GM19239 (cell line): ENCODE results near the gene SLC46A1.

Source experiments
- DNase-seq: peaks from one replicate; pipeline ENCODE4 v3.0.0; 2011; ENCODE audit warnings: low spot score; ENCODE audit not compliant: insufficient read length
- FAIRE-seq: peaks from 2 replicates; lab custom pipeline; 2011; peaks lifted over from hg19 to GRCh38; lab: Jason Lieb, UNC

Gene SLC46A1

DNA sequence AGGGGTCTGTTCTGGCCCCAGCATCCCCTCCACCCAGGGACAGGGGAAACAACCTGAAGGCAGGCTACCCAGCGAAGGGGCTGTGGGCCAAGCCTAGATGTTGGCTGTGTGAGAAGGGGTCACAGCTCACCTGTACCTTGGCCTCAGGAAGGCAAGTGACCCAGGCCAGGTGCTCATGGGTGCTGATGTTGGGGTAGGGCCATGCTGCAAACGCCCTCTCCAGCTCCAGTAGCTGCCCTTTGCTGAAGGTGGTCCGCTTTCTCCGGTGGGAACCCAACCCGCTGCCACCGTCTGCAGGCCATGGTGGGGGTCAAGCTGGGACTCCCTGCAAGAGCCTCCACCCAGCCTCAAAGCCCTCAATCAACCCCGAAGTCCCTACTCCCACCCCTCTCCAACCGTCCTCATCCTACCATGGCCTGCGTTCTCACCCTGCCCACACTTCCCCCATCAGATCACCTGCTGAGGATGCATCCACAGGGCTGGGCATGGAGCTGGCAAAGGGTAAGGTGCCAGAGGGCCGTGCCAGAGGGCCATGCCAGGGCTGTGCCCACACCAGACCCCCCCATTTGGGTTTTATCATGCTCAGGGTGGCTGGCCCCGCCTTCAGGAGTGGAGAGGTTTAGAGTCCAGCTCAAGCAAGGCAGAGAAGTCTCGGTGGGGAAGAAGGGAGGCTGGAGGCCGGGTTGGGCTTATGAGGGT, 41.2 kb downstream of the SLC46A1 start, which contains the start of gene SEBOX:
Gene SEBOX (minus strand): TSS at position 535 of the 699 bp plus-strand sequence. CDS start 48 bp downstream, at position 487.
- no peak for DNase-seq
- FAIRE-seq = no peak

DNA sequence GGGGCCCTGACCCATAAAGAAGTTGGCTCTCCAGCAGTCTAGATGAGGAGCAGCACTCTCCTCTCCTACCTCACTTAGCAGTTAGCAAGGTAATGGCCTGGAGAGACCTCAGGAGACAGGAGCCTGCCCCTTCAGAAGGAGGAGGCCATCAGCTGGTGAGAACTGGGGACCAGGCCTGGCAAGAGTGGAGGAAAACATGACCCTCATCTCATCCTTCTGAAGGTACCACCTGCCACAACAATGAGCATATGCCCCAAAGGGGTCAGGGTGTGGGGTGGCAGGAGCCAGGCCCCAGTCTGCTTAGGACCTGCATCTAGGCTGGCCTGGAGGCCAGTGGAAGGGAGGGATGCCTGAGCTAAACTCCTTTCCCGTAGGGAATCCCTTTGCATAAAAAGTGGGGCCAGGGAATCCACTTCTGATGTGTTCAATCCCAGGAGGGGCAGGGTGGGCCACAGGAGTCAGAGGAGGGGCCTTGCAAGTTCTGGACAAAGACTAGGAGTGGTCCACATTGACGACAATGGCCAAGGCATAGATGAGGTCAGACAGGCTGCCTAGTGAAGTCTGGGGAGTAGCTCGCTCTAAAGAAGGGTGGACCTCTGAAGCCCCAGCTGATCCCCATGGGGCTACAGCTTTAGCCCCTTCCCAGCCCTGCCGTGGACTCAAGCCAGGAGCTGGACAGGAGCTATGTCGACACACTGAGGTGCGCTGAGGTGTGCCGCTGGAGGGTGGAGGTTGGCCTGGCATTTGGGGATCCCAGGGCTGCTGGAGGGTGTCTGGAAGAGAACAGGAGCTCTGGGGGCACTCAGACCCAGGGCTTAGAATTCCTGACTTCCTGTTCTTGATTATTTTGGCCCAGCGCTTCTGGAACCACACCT, 42.0 kb downstream of the SLC46A1 start:
- DNase-seq (no peak), FAIRE-seq (no peak)

DNA sequence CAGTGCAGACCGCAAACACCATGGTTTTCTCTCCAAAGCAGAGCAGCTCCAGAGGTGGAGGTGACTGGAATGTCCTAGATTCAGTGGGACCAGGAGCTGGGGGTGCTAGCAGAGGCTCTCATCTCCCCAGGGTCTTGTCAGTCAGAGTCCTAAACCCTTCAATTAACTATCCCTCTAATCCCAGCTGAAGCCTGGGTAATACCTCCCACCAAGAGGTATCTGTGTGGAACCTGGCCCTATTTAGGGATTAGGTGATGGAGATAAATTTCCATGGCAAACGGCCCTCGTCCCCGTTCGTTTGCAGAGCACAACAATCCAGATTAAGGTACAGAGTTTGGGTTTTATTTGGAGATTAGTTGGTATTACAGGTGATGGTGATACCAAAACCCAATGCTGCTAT, 42.8 kb downstream of the SLC46A1 start:
- DNase-seq = no peak
- FAIRE-seq = no peak

DNA sequence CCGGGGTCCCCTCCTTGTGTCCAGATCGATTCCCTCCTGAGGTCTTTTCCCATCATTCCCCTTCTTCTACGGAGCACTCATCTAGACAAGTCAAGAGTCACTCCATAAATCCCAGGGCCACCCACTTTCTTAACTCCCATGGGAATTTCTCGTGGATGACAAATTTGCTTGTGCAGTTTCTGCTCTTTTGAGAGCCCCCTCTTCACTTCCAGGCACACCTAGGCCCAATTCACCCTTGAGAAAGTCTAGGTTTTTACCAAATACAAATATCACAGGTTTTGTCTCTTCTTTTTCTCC, 48.2 kb downstream of the SLC46A1 start:
- DNase-seq (no peak), FAIRE-seq (no peak)

DNA sequence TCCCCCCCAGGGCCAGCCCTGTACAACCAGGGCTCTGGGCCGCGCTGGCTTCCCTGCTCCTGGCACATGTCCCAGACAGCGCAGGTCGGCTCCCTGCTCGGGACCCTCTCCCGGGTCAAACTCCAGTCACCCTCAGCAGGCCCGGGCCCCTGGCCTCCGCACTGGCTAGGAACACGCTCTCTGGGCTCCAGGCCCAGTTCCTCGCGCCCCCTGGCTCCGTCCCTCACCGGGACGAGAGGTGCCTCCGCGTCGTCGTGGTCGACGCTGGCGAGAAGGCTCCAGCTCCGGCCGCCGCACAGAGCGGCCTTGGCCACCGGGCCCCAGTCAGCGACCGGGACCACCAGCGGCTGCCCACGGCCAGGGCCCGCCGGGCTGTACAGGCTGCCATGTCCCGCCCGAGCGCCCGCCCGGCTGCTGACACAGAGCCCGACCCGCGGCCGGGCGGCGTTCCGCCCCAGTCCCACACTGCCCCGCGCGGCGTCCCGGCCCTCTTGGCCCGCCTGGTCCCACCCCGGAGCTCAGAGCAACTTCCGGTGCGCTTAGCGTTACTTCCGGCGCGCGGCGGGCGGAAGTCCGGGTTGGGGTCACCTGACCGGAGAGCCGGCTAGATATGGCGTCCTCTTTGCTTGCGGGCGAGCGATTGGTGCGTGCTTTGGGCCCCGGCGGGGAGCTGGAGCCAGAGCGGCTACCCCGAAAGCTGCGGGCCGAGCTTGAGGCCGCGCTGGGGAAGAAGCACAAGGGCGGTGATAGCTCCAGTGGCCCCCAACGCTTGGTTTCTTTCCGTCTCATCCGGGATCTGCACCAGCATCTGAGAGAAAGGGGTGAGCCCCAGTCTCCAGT, 48.7 kb downstream of the SLC46A1 start, which contains the start of gene POLDIP2:
Gene POLDIP2 (minus strand): TSS at position 467 of the 840 bp plus-strand sequence. CDS start 79 bp downstream, at position 388.
- FAIRE-seq (peak; percentile 92), DNase-seq (peak; percentile 96)

DNA sequence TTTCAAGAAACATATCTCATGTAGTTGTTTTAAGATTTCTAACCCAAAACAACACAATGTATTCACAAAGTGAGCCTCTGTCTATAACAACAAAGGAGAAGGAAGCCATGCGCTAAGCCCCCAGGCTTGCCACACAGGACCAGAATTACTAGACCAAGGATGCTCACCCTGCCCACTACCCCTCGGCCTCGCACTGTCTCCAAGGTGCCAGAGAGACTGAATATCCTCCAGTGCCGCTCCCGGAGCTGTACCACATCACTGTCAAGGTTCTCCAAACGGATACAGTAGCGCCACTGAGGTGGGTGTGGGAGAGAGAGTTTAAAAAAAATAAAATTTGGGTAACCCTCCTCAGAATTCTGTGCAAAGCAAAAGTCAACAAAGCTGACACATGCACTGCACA, 55.7 kb downstream of the SLC46A1 start:
- no peak for FAIRE-seq
- no peak for DNase-seq

DNA sequence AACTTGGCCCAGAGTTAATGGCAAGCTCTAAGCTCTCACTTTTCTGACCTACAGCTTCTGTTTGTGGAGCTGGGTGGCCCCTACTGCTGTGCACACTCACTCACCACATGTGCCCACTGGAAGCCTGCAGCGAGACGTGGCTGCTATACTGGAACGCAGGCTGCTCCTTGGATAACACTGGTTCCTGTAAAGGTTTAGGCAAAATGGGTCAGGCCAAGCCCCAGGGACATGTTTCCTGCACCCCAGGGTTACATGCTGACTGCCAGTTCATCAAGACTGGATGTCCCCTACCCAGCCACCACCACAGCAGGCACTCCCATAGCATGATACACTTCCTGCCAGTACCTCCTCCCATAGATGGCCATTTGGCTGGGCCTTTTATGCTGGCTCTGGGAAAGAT, 57.0 kb downstream of the SLC46A1 start:
- FAIRE-seq = no peak
- DNase-seq = no peak

DNA sequence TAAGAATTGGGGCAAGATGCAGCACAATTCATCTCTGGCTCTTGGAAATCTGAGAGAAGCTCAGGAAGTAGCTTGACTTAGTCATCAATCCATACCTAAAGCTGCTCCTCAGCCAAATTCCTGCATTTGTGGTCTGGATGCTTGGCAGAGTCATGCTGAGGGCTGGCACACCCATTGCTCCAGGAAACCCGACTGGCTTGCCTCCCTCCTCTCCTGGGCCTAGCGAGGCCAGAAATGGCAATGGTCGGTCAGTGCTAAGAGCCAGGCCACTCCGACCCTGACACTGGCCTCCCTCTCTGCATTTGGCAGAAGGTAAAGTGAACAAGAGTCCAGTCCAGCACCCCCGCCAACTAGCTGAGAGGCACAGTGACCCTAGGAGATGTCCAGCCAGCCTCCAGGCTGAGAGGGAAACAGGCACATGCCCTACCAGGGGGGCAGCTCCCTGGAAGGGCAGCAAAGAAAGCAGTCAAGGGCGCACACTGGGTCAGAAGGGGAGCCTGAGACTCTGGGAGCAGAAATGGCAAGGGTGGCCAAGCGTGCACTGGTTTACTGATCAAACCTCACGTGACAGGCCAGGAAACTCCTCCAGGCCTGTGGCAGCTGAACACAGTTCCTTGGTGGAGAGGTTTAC, 58.6 kb downstream of the SLC46A1 start:
- no peak for FAIRE-seq
- DNase-seq = no peak

DNA sequence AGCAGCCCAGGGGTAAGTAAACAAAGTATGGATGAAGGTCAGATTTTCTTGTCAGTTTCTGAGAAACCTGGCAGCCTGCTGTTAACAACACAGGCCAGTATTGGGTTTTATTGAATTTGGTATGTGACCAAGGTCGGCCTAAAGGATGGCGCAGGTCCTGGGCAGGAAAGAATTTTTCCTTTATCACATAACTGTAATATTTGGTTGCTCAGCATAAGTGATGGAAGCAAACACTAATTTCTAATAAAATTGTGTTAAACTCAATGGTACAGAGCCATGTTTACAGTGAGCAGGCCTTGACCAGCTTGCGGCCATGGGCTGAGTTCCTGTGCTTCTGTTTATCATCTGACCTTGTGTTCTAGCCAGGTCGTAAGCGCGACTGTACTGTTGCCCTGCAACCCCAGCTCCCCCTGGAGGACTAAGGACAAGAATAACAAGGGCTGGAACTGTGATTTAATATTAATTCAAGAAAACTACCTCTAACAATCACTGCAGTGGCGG, 59.2 kb downstream of the SLC46A1 start:
- FAIRE-seq (no peak), DNase-seq (no peak)

DNA sequence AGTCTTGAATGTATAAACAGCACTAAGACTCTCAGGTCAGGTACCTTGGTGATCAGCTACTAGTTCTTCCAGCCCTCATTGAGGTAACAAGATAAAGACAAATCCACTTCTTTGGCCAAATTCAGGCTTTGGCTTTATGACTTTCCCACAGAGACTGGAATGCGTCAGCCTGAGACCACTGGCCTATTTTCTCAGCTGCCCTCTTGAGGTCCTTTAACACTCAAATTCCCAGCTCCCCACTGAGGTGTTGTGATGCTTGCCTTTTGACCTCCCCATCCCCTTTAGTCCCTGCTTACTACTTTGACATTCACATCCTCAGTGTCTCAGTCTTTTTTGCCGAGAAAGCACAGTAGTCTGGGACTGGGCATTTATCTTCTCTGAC, 59.8 kb downstream of the SLC46A1 start:
- DNase-seq = no peak
- no peak for FAIRE-seq

DNA sequence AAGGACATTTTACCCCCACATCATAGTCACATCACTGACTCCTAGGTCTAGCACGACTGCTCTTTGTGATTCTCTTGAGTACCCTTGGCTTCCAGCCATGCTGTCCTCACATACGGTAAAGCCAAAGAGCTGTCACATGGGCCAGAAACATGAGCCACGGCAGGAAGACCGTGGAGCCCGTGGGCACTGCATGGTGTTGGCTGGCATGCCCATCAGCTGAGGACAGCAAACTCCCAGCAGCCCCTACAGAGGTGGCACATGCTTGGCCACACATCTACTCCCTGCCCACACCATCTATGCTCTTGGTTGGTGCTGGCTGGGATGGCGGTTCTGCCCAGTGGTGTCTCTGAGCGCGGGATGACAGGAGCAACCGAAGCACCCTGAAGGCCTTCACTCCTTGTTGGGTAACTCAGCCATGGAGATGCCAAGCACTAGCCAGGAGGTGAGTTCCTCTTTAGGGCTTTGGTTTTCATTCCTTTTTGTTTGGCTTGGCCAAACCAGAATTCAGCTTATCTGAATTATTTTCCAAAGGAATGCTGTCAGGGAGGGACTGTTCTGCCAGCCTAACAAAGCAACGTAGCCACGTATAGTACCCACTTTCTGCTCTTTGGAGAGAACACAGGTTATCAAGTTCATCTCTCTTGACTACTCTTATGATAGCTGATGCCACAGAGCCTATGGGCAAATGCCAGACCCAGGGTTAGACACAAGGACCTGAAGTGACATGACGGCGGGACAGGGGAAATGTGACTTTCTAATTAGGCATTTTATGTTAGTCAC, 60.4 kb downstream of the SLC46A1 start:
- FAIRE-seq (no peak), DNase-seq (no peak)
